Measurements from ENCODE around the gene PRODH2.
A peak's percentile ranks its signal among the peaks of the same experiment; 100 is the strongest.
"Not testable (repeated sequence)": the region's sequence is repeated elsewhere in the genome, so short reads cannot be mapped to it uniquely, and the experiment has no call there.

The PRODH2 gene

GRCh38 chr19:35775298-35776101 lies 37.1 kb downstream of the PRODH2 start, which contains the start of gene ARHGAP33:
Gene ARHGAP33 (plus strand): TSS chr19:35775564. CDS start chr19:35775659, 95 bp downstream.
- FAIRE-seq (peak; percentile 75), DNase-seq (ENCODE audit: insufficient read length, low spot score) (peak; percentile 99)
- TF ChIP-seq POLR2A (IDR thresholded peaks at IDR 0.05; ENCODE audit: low read depth, low read length), result peak; percentile 72

- no peak for TF ChIP-seq POLR2A (IDR thresholded peaks at IDR 0.05; ENCODE audit: low read depth, low read length)
- no peak for FAIRE-seq
- no peak for DNase-seq (ENCODE audit: insufficient read length, low spot score)
Observed at GRCh38 chr19:35775046-35775297, 37.7 kb downstream of the PRODH2 start.

- no peak for DNase-seq (ENCODE audit: insufficient read length, low spot score)
- no peak for TF ChIP-seq POLR2A (IDR thresholded peaks at IDR 0.05; ENCODE audit: low read depth, low read length)
- FAIRE-seq, result no peak
Observed at GRCh38 chr19:35774274-35775045, 38.2 kb downstream of the PRODH2 start.

- TF ChIP-seq POLR2A (IDR thresholded peaks at IDR 0.05; ENCODE audit: low read depth, low read length), result no peak
- DNase-seq (ENCODE audit: insufficient read length, low spot score) (peak; percentile 67), FAIRE-seq (no peak)
Observed at GRCh38 chr19:35773020-35773806, 39.4 kb downstream of the PRODH2 start.

GRCh38 chr19:35772362-35772761 lies 40.3 kb downstream of the PRODH2 start:
- not testable (repeated sequence) for FAIRE-seq; DNase-seq (ENCODE audit: insufficient read length, low spot score)

GRCh38 chr19:35768082-35768421 lies 44.6 kb downstream of the PRODH2 start:
- TF ChIP-seq POLR2A (IDR thresholded peaks at IDR 0.05; ENCODE audit: low read depth, low read length), result no peak
- DNase-seq (ENCODE audit: insufficient read length, low spot score) (no peak), FAIRE-seq (no peak)

GRCh38 chr19:35767288-35768081 lies 45.2 kb downstream of the PRODH2 start:
- DNase-seq (ENCODE audit: insufficient read length, low spot score) (no peak), FAIRE-seq (no peak)
- TF ChIP-seq POLR2A (IDR thresholded peaks at IDR 0.05; ENCODE audit: low read depth, low read length), result no peak

- DNase-seq (ENCODE audit: insufficient read length, low spot score), result no peak
- no peak for FAIRE-seq
- no peak for TF ChIP-seq POLR2A (IDR thresholded peaks at IDR 0.05; ENCODE audit: low read depth, low read length)
Observed at GRCh38 chr19:35766571-35767104, 46.0 kb downstream of the PRODH2 start.

GRCh38 chr19:35764432-35765315 lies 48.0 kb downstream of the PRODH2 start:
- no peak for TF ChIP-seq POLR2A (IDR thresholded peaks at IDR 0.05; ENCODE audit: low read depth, low read length)
- DNase-seq (ENCODE audit: insufficient read length, low spot score) (no peak), FAIRE-seq (no peak)

- TF ChIP-seq POLR2A (IDR thresholded peaks at IDR 0.05; ENCODE audit: low read depth, low read length), result no peak
- DNase-seq (ENCODE audit: insufficient read length, low spot score), result no peak
- FAIRE-seq, result no peak
Observed at GRCh38 chr19:35760711-35761349, 51.8 kb downstream of the PRODH2 start.

GRCh38 chr19:35759697-35760096 lies 52.9 kb downstream of the PRODH2 start:
- DNase-seq (ENCODE audit: insufficient read length, low spot score) (no peak), FAIRE-seq (no peak)
- TF ChIP-seq POLR2A (IDR thresholded peaks at IDR 0.05; ENCODE audit: low read depth, low read length), result no peak
